Limb (tissue), 2 donors: ENCODE results near the gene FOXRED1.
"Not testable (repeated sequence)": the region's sequence is repeated elsewhere in the genome, so short reads cannot be mapped to it uniquely, and the experiment has no call there.

Source experiments
- DNase-seq, 2 donors: peaks; one replicate each; pipeline ENCODE4 v3.0.0-alpha.2; 2016; ENCODE audit errors: extremely low spot score in 2 of 2

FOXRED1 gene

GRCh38 chr11:126277322-126277721, 8.4 kb downstream of the FOXRED1 start:
- no peak for DNase-seq

GRCh38 chr11:126277780-126278179, 8.8 kb downstream of the FOXRED1 start:
- DNase-seq = no peak

DNA sequence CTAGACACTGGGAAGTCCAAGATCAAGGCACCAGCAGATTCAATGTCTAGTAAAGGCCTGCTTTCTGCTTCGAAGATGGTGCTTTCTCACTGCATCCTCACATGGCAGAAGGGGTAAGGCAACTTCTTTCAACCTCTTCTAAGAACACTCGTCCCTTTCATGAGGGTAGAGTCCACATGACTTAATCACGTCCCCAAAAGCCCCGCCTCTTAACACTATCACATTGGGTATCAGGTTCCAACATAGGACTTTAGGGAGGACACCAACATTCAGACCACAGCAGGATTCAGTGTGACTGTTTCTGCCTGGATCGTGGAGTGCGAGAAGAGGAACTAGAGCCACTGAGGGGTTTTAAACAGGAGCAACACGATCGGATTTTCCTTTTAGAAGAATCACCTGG, 10.2 kb downstream of the FOXRED1 start:
- DNase-seq = no peak

- no peak for DNase-seq
These were observed 11.6 kb downstream of the FOXRED1 start for GRCh38 chr11:126280595-126280994.

- DNase-seq = no peak
These were observed 12.3 kb downstream of the FOXRED1 start for GRCh38 chr11:126281245-126281644.

DNA sequence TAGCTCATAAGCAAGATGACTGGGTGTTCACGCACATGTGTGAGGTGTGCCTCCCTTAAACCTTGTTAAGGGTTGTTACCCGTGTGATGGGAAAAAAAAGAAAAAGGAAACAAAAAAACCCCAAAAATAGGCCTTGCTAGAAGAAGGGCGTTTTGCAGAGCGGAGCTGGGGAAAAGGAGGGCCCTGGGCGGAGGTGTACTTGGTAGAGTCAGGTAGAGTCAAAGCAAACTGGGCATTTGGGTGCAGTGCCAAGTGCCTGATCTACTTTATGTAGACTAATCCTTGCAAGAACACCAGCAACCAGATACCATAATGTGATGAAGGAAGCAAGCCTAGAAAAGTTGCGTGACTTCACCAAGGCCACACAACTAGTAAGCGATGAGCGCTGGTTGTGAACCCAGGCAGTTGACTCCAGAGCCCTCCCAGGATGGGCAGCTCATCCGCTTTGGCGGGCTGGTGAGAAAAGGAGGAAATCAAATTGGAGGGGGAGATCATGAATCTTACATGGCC, 12.8 kb downstream of the FOXRED1 start:
- DNase-seq = no peak

DNA sequence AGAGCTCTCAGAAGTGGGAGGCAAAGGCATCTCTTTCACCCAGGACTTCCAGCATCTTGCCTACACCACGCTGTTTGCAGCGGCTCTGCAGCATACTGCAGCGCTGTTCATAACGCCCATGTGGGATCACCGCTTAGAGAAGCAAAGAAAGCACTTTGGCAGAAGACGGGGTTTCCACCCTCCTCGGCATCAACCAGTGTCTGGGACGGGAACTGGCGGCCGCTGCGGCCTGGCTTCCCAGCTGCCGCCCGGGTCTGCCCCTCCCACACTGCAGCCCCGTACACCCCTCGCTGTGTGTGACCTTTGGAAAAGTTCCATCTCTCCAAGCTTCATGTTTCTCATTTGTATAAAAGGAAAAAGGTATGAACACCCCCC, 13.4 kb downstream of the FOXRED1 start:
- peak; percentile 49 to 73 for DNase-seq

DNA sequence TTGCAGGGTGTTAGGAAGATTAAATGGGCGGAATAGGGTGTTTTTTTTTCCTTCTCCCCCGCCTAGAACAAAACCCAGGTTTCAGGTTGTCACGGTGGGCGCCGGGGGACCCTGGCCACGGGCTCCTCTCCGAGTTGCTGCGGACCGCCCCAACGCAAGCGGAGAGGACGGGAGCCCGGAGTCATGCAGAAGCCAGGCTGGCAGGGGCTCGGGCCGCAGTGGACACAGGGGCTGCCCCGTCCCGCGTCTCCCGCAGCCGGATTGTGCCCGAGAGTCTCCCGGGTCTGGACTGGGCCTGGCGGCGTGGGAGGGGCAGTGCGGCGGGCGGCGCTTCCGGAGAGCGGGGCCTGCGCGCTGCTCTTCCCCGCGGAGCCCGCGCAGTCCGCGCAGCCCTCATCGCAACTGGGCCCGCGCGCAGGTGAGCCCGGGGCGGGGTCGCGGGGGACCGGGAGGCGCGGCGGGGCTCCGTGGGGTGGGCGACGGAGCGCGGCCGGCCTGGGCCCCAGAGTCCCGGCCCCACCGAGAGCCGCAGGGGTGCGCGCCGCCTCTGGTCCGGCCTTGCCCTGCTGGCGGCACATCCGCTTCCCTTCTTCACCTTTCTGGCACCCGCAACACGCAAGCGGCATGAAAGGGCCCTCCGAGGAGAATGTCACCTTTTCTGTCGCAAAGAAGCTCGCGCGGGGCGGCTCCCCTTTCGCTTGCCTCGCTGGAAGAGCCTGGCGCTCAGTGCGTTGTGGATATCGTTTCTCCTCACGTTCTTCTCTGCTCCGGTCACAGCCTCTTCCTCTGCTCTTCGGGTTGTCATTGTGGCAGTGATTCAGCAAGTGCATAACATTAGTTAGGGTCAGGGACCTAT, 14.0 kb downstream of the FOXRED1 start, which contains the start of gene TIRAP:
TSS of gene TIRAP (plus strand) at position 358 of the 856 bp plus-strand sequence. CDS start 7,802 bp downstream, outside the sequence.
- peak; percentile 45 to 79 for DNase-seq

- DNase-seq = no peak
These were observed 15.9 kb downstream of the FOXRED1 start for GRCh38 chr11:126284829-126285228.

- DNase-seq = no peak
These were observed 19.3 kb downstream of the FOXRED1 start for GRCh38 chr11:126288237-126288636.

- DNase-seq = no peak
These were observed 21.9 kb downstream of the FOXRED1 start for GRCh38 chr11:126290887-126291286.

GRCh38 chr11:126293726-126294125, 24.8 kb downstream of the FOXRED1 start:
- DNase-seq = no peak

GRCh38 chr11:126297004-126297403, 28.1 kb downstream of the FOXRED1 start:
- no peak for DNase-seq

DNA sequence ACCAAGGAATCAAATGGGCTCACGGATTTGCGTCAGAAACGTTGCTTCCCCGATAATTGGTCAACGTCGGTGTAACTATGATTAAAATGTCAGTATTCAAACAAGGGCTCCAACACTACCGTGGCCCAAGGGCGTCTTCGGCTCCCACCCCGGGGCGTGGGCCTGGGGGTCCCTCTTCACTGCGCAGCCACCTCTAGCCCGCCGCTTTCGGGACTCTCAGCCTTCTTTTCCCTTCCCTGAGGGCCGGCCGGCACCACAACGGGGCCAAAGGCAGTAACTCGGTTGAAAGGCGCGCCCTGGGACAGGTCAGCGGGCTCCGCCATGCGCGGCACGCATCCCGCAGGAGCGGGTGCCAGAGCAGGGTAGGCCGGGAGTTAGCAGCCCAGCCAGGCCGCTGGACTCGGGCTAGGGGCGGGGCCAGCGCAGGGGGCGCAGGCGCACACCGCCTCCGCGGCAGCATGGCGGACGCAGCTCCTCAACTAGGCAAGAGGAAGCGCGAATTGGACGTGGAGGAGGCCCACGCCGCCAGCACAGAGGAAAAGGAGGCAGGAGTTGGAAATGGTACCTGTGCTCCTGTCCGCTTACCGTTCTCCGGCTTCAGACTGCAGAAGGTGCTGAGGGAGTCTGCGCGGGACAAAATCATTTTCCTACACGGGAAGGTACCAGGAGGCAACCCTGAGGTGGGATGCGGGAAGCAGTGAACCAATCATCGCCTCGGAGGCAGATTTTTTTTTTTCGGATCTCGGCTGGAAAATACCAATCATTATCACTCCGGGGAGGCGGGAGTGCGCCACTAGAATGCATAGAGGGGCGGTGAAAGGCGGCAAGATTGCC, 34.9 kb downstream of the FOXRED1 start, which contains the start of gene DCPS:
TSS of gene DCPS (plus strand) at position 438 of the 834 bp plus-strand sequence. CDS start at position 459, 21 bp downstream.
- DNase-seq = peak; percentile 94 to 95

DNA sequence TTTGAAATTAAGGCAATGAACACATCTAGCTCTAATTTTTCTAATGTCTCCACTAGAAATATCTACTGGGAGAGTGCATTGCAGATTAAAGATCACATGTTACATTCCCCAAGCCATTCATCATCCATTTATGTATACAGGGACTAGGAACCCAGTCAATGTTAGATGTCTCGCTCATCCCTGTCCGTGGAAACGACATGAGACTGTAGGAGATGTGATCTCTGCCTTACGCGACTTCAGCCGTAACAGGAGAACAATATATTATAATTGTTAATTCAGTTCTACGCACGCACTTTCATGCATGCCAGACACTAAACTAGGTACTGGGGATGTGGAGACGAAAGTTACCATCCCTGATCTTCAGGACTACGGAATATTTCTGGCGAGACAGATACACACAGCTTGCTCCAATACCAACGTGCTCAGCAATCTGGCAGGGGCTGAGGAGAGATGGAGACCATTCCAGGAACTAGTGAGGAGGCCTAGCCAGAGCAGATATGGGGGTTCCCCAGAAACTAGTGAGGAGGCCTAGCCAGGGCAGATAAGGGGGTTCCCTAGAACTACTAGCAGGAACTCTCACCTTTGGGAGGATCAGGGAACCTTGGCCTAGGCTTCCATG, 35.6 kb downstream of the FOXRED1 start:
- DNase-seq = no peak

- no peak for DNase-seq
These were observed 36.7 kb downstream of the FOXRED1 start for GRCh38 chr11:126305699-126306098.

DNA sequence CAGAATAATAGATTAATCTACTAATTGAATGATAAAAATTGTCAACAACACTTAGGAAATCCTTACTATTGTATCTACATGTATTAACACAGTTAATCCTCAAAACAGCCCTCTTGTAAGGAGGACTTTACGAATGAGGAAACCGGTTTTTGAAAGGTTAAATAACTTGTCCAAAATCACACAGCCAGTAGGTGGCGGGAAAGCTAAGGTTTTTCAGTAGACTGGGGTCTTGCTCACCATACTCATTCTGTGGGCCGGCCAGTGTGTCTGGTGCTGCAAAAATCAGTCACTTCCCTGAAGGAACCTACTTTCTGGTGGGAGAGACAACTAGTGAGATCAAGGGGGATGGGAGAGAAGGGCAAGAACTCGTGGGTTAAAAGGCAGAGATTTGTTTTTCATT, 38.8 kb downstream of the FOXRED1 start:
- DNase-seq = peak; percentile 53 to 57

DNA sequence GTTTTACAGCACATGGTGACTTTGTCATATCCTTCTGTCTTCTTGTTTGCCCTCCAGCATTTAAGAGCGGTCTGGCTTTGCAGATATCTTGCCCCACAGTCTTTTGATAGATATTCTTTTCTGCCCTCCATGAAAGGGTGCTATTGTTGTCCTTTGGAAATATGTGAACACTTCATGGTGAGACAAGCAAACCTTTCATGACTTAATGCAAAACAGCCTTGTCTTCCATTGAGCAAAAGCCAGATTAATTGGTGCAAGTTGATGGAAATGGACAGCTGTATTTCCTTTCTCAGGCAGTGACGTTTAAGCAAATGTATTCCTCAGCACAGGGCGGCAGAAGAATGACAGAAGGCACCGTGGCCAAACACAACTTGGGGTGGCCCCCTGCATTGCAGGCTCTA, 39.3 kb downstream of the FOXRED1 start:
- DNase-seq = peak in 1 of 2 donors; percentile 51

DNA sequence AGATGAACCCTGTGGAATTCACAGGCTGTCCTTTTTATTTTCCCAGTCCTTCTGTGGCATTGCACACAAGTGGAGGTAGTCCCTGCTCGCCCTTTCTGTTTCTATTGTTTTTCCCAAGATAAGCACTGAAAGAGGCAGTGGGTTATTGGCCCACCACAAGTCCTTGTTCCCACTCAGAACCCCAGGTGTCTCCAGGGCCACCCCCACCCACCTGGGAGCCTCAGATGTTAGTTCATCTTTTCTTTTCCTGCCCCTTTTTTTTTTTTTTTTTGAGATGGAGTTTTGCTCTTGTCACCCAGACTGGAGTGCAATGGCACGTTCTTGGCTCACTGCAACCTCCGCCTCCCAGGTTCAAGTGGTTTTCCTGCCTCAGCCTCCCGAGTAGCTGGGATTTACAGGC, 39.8 kb downstream of the FOXRED1 start:
- not testable (repeated sequence) for DNase-seq

GRCh38 chr11:126310200-126310991, 41.4 kb downstream of the FOXRED1 start:
- DNase-seq = peak; percentile 78 to 88

- DNase-seq = no peak
These were observed 42.0 kb downstream of the FOXRED1 start for GRCh38 chr11:126310992-126311310.
